CD4-positive, alpha-beta T cell treated with Interleukin-4 for 1 hour (primary cell): ENCODE results near the gene RFX3.

Experiments
- DNase-seq, 2 donors: peaks; one replicate each; pipeline ENCODE4 v3.0.0-alpha.2; 2020 to 2022

Gene RFX3

GRCh38 chr9:3513265-3513818, 12.5 kb downstream of the RFX3 start:
- no peak for DNase-seq

GRCh38 chr9:3511551-3511950, 14.2 kb downstream of the RFX3 start:
- DNase-seq, result no peak

GRCh38 chr9:3510796-3511195, 15.0 kb downstream of the RFX3 start:
- no peak for DNase-seq

GRCh38 chr9:3509926-3510325, 15.9 kb downstream of the RFX3 start:
- no peak for DNase-seq

- no peak for DNase-seq
Observed at GRCh38 chr9:3508521-3509291, 17.1 kb downstream of the RFX3 start.

- no peak for DNase-seq
Observed at GRCh38 chr9:3508078-3508431, 17.7 kb downstream of the RFX3 start.

- DNase-seq, result no peak
Observed at GRCh38 chr9:3507395-3508077, 18.3 kb downstream of the RFX3 start.

GRCh38 chr9:3506164-3506563, 19.6 kb downstream of the RFX3 start:
- DNase-seq, result no peak

GRCh38 chr9:3502560-3503398, 23.0 kb downstream of the RFX3 start:
- DNase-seq, result no peak

- DNase-seq, result no peak
Observed at GRCh38 chr9:3500044-3500443, 25.8 kb downstream of the RFX3 start.

- DNase-seq, result no peak
Observed at GRCh38 chr9:3498691-3499090, 27.1 kb downstream of the RFX3 start.

GRCh38 chr9:3497857-3498256, 27.9 kb downstream of the RFX3 start:
- no peak for DNase-seq

- no peak for DNase-seq
Observed at GRCh38 chr9:3497401-3497800, 28.4 kb downstream of the RFX3 start.

GRCh38 chr9:3495855-3496254, 29.9 kb downstream of the RFX3 start:
- no peak for DNase-seq

- no peak for DNase-seq
Observed at GRCh38 chr9:3492214-3492613, 33.6 kb downstream of the RFX3 start.

GRCh38 chr9:3491450-3491849, 34.4 kb downstream of the RFX3 start:
- no peak for DNase-seq

- no peak for DNase-seq
Observed at GRCh38 chr9:3490957-3491356, 34.8 kb downstream of the RFX3 start.

GRCh38 chr9:3482578-3482977, 43.2 kb downstream of the RFX3 start:
- no peak for DNase-seq

GRCh38 chr9:3480353-3480655, 45.5 kb downstream of the RFX3 start:
- DNase-seq, result no peak

- DNase-seq, result peak in 1 of 2 donors; percentile 27
Observed at GRCh38 chr9:3479514-3480352, 46.1 kb downstream of the RFX3 start.

GRCh38 chr9:3478549-3478953, 47.2 kb downstream of the RFX3 start:
- DNase-seq, result peak in 1 of 2 donors; percentile 50

GRCh38 chr9:3477236-3477834, 48.5 kb downstream of the RFX3 start:
- peak in 1 of 2 donors; percentile 72 for DNase-seq
